ENCODE data around the gene PYGM.

DNA sequence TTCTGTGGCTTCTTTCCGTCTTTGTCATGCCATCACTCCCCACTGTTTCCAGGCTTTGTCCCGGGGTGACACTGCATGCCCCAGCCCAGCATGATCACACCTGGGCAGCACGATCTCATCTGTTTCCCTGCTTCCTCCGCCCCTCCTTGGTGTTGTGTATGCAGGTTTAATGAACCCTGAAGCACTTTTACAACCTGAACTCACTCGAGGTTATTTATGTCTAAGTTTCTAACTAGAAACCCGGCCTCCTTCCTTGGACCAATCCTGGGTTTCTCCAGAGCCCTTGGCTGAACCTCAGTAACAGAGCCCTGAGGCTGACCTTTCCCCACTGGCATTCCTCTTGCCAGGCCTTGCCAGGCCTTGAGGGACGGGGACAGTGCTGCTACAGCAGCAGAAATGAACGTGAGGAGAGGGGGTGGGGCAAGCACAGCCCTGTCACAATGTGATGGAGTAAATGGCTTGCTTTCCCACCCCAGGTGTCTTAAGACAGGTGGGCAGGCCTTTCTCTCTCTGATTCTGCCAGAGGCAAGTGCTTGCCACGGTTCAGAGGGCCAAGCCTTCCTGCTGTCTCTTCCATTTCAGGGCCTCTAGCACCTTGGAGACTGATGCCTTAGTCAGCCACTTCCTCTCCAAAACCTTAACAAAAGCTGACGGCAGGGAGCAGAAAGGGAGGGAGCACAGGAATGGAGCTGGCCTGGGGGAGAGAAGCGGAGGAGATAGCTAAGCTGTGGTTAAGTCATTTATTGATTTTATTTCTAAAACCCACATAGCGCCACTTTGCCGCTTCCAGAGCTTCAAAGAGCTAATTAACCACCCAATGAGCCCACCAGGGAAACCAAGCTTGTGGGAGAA, 3.1 kb upstream of the PYGM start:
- TF ChIP-seq, protein P1, sequence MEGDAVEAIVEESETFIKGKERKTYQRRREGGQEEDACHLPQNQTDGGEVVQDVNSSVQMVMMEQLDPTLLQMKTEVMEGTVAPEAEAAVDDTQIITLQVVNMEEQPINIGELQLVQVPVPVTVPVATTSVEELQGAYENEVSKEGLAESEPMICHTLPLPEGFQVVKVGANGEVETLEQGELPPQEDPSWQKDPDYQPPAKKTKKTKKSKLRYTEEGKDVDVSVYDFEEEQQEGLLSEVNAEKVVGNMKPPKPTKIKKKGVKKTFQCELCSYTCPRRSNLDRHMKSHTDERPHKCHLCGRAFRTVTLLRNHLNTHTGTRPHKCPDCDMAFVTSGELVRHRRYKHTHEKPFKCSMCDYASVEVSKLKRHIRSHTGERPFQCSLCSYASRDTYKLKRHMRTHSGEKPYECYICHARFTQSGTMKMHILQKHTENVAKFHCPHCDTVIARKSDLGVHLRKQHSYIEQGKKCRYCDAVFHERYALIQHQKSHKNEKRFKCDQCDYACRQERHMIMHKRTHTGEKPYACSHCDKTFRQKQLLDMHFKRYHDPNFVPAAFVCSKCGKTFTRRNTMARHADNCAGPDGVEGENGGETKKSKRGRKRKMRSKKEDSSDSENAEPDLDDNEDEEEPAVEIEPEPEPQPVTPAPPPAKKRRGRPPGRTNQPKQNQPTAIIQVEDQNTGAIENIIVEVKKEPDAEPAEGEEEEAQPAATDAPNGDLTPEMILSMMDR (IDR thresholded peaks at IDR 0.05) = no peak
- TF ChIP-seq ZFX (IDR thresholded peaks at IDR 0.05; ENCODE audit: borderline replicate concordance) = no peak
